RPMI8226 (cell line): ENCODE results near the gene CDA.
A peak's percentile ranks its signal among the peaks of the same experiment; 100 is the strongest.

ENCODE experiments used
- DNase-seq: peaks from one replicate; pipeline ENCODE4 v3.0.0-alpha.2; 2015

The CDA gene

DNA sequence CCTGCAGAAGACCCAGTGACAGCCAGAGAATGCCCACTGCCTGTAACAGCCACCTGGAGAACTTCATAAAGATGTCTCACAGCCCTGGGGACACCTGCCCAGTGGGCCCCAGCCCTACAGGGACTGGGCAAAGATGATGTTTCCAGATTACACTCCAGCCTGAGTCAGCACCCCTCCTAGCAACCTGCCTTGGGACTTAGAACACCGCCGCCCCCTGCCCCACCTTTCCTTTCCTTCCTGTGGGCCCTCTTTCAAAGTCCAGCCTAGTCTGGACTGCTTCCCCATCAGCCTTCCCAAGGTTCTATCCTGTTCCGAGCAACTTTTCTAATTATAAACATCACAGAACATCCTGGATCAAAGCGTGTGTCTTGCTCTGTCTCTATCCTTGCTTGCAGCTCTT is 29.7 kb downstream of the CDA start:
- DNase-seq = no peak

DNA sequence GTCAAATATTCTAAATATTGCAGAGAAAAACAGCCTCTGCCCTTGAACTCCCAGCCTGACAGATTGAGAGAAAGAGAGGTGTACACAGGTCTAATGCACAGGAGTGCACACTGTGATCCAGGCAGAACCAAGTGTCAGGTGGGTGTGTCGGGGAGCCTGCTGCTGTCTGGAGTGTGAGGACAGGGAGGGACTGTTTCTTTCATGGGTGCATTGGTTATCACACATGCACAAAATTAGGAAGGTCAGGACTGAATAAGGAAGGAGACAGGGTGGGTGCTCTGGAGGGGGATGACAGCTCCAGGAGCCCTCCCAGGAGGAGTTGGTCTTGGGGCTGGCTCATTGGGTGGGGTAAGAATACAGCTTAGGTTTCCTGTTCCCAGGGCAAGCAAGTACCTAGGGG is 31.1 kb downstream of the CDA start:
- DNase-seq = no peak

DNA sequence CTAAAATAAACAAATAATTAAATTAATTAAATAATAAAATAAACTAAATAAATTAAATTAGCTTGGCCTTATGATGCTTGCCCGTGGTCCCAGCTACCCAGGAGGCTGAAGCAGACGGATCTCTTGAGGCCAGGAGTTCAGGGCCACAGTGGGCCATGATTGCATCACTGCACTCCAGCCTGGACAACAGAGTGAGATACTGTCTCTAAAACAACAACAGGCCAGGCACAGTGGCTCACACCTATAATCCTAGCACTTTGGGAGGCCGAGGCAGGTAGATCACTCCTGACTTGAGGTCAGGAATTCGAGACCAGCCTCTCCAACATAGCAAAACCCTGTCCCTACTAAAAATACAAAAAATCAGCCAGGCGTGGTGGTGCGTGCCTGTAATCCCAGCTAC is 32.1 kb downstream of the CDA start:
- DNase-seq = no peak

GRCh38 chr1:20624709-20625108 is 35.8 kb downstream of the CDA start:
- DNase-seq = no peak

DNA sequence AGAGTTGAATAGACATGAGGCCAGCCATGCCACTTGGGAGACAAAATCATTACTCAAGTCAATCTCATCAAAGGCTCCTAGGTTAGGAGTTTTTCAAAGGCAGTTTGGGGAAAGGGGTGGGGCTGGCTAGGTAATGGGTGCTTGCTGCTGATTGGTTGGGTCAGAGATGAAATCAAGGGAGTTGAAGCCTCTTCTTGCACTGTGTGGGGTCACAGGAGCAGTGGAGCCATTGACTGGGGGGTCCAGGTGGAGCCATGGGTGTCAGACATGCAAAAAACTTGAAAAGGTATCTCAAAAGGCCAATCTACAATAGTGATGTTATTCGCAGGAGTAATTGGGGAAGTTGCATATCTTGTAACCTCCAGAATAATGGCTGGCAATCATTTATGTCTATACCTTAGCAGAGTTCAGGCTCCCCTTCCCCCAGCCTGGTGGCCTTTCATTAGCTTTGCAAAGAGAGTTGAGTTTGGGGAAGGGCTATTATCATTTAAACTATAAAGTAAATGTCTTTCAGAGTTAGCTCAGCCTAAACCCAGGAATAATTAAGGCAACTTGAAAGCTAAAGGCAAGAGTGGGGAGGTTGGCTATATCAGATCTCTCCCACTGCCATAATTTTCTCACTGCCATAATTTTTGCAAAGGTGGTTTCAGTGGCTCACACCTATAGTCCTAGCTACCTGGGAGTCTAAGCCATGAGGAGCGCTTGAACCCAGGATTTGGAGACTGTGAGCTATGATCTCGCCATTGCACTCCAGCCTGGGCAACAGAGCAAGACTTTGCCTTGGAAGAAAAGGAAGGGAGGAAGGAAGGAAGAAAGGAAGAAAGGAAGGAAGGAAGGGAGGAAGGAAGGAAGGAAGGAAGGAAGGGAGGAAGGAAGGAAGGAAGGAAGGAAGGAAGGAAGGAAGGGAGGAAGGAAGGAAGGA is 36.5 kb downstream of the CDA start:
- DNase-seq = no peak

DNA sequence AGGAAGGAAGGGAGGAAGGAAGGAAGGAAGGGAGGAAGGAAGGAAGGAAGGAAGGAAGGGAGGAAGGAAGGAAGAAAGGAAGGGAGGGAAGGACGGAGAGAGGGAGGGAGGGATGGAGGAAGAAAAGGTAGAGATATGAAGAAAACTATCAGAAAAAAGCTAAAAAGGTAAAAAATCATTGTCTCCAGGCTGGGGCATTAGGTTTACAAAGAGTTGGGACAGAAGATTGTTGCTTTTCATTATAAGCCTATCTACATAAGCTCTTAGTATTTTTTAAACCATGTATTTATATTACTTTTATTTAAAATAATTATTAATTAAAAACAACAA is 37.2 kb downstream of the CDA start:
- no peak for DNase-seq

DNA sequence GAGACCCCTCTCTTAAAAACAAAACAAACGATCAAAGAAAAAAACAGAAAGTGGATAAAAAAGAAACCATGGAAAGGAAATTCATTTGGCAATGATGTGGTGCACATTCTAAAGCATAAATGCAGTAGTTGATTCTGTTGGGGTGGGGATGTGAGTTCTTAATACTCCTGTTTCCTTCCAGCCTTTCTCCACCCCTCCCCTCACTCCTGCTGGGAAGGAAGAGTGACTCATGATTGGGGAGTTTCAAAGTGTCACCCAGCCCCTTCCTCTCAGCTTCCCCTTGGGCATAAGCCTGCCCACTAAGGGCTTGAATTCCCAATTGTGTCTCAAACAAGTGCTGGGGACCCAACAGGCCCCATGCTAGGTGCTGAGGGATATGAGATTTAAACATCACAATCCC is 37.6 kb downstream of the CDA start:
- no peak for DNase-seq

- DNase-seq = no peak
These were observed 41.8 kb downstream of the CDA start for GRCh38 chr1:20630729-20631128.

GRCh38 chr1:20632386-20632785 is 43.5 kb downstream of the CDA start:
- DNase-seq = no peak

DNA sequence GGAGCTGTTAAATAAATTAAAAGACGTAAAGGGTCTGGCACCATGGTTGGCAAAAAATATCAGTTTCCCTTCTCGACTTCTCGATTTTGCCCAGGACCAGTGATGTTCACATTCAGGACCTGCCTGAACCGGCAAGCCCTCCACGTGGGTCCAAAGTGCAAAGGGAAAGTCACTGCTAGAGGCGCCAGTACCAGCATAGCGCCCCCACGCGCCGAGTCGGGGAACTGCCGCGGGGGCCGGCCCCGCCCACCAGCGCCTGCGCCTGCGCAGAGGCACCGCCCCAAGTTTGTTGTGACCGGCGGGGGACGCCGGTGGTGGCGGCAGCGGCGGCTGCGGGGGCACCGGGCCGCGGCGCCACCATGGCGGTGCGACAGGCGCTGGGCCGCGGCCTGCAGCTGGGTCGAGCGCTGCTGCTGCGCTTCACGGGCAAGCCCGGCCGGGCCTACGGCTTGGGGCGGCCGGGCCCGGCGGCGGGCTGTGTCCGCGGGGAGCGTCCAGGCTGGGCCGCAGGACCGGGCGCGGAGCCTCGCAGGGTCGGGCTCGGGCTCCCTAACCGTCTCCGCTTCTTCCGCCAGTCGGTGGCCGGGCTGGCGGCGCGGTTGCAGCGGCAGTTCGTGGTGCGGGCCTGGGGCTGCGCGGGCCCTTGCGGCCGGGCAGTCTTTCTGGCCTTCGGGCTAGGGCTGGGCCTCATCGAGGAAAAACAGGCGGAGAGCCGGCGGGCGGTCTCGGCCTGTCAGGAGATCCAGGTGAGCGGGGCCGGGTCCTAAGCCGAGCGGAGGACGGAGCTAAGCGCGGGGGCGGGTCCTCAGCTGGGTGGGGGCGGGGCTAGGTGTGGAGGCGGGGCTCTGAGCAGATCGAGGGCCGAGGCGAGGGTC is 44.5 kb downstream of the CDA start, which contains the start of gene PINK1:
Gene PINK1 (plus strand): TSS at position 269 of the 875 bp plus-strand sequence. CDS start 91 bp downstream, at position 360.
- DNase-seq = peak; percentile 84

- peak; percentile 51 for DNase-seq
These were observed 45.2 kb downstream of the CDA start for GRCh38 chr1:20634065-20634593.

GRCh38 chr1:20634594-20635084 is 45.7 kb downstream of the CDA start:
- DNase-seq = peak; percentile 63

- DNase-seq = no peak
These were observed 48.0 kb downstream of the CDA start for GRCh38 chr1:20636785-20637347.

DNA sequence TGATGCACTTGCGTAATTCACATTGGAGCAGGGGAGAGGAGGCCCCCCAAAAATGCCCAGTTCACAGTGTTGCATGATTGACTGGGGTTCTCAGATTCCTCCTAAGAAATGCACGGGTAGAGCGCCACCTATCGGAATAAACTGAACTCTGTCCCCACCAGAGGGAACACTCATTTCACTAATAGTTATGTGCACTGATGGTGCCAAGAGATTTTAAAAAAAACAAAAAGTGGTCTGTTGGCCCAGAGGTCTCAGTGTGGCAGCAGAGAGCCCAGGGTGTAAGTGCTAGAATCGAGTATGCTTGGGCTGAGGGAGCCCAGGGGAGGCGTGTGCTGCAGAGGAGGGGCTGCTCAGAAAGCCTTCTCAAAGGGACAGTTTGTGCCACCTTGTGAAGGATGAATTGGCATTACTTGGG is 51.3 kb downstream of the CDA start:
- DNase-seq = peak; percentile 74

DNA sequence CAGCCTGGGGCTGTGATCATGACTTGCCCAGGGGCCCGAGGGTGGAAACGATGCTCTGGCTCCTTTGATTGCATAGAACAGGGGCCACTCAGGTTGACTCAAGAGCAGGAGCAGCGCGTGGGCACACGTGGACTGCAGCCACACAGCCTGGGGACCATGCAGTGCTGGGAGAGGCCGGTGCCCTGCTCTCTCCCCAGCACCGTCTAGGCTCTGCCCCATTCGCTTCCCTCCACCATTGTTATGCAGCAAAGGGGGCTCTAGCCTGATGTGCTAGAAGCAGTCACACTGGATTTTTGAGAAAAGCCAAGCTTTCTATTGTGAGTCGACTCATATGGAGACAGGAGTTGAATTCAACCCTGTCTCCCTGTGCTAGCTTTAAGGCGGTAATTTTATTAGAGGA is 53.1 kb downstream of the CDA start:
- no peak for DNase-seq

- no peak for DNase-seq
These were observed 54.2 kb downstream of the CDA start for GRCh38 chr1:20643080-20643479.

- no peak for DNase-seq
These were observed 55.5 kb downstream of the CDA start for GRCh38 chr1:20644416-20644815.

- no peak for DNase-seq
These were observed 56.5 kb downstream of the CDA start for GRCh38 chr1:20645414-20645813.

DNA sequence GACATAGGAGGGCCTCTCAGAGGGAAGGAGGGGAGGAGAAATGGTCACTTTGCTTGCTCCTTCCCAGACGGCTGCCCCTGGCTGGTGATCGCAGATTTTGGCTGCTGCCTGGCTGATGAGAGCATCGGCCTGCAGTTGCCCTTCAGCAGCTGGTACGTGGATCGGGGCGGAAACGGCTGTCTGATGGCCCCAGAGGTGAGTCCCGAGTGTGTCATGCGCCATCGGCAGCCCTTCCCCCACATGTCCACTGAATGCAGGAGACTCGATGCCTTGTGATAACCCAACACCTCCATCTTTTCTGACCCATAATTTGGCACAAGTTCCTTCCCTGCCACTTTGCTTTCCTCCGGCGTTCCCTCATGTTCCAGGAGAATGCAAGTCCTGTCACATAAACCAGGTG is 59.5 kb downstream of the CDA start:
- DNase-seq = no peak

- DNase-seq = no peak
These were observed 60.0 kb downstream of the CDA start for GRCh38 chr1:20648946-20649345.

DNA sequence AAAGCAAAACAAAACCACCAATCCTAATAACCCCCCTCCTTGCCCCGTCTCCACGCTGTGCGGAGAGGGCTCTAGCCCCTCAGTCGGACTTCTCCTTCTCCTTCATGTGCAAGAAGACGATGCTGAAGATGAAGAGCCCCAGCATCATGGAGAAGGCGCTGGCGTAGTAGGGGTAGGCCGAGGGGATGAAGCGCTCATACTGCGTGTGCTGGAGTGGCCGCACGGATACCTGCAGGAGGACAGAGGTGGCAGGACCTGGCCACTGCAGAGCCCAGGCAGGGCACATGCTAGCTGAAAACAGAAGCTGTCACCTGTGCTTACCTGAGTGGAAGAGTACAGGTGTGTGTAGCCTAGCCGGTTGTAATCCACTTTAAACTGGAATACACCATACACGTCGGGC is 63.4 kb downstream of the CDA start:
- DNase-seq = no peak

GRCh38 chr1:20654104-20654690 is 65.3 kb downstream of the CDA start:
- no peak for DNase-seq

- no peak for DNase-seq
These were observed 68.1 kb downstream of the CDA start for GRCh38 chr1:20657024-20657423.
